Fibroblast of villous mesenchyme (primary cell): ENCODE data around the gene PRSS38. TPM values are rescaled to one million over a fixed set of nuclear protein-coding genes. Genes with fewer than 3 reads are reported as not detected.

ENCODE experiments used
- DNase-seq: peaks from one replicate; pipeline ENCODE4 v3.0.0-alpha.2; 2010; ENCODE audit warnings: low read depth
- H3K4me3 ChIP-seq: 2 replicates; pipeline ENCODE4 v1.5.1; 2011; ENCODE audit warnings: low read depth, mild to moderate bottlenecking, low read length
- total RNA-seq: library from RNA; depleted of rRNA; stranded (reverse); fragments of >200 nt; gene quantifications from 2 replicates; pipeline ENCODE4 v1.2.3, GENCODE V29; 2012
- TF ChIP-seq, protein P1 (sequence below): IDR thresholded peaks from 2 replicates; pipeline ENCODE4 v1.5.1; 2012; ENCODE audit warnings: low read depth, mild to moderate bottlenecking, low read length; ENCODE audit not compliant: insufficient read depth

Gene PRSS38
- total RNA-seq, 1 donor: not detected

DNA sequence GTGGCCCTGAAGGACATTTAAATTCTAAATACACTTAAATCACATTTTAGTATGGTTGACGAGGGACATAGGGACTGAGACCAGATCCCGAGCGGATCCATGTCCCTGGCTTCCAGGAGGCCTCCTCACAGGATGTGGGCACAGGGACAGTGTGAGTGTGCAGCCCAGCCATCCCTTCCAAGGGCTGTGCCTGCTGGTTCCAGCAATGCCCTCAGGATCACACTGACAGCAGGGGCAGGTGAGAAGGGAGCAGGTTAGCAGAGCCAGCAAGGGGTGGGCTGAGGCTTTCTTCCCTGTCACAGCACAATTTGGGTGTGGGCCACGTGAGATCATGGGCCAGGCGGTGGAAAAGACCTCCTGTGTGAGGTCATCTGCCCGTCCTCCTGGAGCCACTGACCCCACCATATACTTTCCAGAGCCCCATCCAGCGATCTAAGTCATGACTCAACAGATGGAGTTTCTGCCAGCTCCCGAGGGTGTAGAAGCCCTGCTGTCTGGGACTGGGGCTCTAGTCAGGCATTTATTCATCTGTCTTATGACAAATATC lies 37.0 kb upstream of the PRSS38 start:
- no peak for DNase-seq
- H3K4me3 ChIP-seq: no peak overlapping the region
- TF ChIP-seq, protein P1, sequence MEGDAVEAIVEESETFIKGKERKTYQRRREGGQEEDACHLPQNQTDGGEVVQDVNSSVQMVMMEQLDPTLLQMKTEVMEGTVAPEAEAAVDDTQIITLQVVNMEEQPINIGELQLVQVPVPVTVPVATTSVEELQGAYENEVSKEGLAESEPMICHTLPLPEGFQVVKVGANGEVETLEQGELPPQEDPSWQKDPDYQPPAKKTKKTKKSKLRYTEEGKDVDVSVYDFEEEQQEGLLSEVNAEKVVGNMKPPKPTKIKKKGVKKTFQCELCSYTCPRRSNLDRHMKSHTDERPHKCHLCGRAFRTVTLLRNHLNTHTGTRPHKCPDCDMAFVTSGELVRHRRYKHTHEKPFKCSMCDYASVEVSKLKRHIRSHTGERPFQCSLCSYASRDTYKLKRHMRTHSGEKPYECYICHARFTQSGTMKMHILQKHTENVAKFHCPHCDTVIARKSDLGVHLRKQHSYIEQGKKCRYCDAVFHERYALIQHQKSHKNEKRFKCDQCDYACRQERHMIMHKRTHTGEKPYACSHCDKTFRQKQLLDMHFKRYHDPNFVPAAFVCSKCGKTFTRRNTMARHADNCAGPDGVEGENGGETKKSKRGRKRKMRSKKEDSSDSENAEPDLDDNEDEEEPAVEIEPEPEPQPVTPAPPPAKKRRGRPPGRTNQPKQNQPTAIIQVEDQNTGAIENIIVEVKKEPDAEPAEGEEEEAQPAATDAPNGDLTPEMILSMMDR: no peak

DNA sequence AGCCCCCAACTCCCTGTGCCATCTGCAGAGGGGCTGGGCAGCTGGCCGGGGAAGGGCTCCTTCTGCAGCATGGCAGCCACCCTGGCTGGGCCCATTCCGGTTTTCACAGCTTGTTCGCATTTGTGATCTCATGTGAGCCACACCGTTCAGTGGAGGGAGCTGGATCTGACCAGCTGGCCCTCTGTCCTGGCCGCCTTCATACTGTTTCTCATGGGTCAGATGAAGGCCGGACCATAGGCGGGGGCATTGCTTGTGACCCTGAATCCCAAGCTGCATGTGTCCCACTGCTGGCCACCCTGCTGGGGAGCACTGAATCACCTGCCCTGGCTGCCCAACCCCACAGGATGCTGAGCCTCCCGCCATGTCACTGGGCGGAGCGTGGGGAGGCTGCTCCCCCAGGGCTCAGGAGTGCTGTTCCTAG lies 36.4 kb upstream of the PRSS38 start:
- no peak for DNase-seq
- TF ChIP-seq, protein P1: no peak
- no peak overlapping the region for H3K4me3 ChIP-seq

DNA sequence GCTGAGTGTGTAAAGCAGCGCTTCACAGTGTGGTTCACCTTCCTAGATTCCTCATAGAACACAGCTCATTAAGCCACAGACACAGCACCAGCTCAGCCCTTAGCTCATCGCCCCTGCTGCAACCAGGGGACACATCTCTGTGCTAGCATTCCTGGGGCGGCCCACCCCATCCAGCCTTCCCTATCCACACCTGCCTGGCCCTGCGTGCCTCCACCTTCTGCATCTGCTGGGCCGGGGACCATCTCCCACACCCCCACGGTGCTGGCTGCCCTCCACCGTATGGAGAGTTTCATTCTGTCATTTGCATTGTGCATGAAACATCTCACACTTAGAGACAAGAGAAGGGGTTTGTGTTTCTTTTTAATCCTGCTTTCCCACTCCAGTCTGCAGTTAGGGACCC lies 35.8 kb upstream of the PRSS38 start:
- DNase-seq: no peak
- TF ChIP-seq, protein P1: no peak
- no peak overlapping the region for H3K4me3 ChIP-seq

DNA sequence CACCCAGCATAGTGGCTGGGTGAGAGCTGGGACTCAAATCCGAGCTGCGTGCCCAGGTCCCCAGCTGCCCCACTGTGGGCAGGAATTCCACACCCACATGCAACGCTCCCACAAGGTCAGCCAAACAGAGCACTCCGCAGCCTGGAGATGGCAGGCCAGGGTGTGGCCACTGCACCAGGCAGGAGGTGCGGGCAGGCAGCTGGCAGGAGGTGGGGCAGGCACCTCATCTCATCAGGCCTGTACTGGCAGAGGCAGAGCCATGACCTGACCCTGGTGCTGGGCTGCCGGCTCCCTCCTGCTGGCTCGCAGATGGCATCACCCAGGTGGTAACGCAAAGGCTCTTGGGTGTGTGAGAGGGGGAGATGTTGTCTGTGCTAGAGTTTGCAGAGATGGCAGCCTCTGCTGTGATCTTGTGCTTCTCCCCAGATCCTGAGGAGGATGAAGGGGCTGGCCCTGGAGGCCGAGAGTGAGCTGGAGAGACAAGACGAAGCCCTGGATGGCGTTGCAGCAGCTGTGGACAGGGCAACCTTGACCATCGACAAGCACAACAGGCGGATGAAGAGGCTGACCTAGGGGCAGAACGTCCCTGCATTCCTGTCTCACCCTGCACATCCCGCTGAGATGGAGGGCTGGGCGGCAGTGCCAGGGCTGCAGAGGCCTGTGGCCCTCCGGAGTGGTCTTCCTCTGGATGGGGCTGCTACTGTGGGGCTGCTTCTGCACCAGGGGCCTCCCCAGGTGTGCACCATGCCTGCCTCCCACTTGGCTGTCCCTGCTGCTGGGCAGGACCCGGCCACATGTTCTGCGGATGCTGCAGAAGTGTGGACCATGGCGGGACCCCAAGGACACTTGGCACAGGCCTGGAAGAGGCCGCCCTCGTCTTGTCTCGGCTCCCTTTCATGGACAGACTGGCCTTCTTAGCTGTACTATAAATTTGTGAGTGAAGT lies 35.1 kb upstream of the PRSS38 start:
- TF ChIP-seq, protein P1: no peak
- DNase-seq: no peak
- no peak overlapping the region for H3K4me3 ChIP-seq

DNA sequence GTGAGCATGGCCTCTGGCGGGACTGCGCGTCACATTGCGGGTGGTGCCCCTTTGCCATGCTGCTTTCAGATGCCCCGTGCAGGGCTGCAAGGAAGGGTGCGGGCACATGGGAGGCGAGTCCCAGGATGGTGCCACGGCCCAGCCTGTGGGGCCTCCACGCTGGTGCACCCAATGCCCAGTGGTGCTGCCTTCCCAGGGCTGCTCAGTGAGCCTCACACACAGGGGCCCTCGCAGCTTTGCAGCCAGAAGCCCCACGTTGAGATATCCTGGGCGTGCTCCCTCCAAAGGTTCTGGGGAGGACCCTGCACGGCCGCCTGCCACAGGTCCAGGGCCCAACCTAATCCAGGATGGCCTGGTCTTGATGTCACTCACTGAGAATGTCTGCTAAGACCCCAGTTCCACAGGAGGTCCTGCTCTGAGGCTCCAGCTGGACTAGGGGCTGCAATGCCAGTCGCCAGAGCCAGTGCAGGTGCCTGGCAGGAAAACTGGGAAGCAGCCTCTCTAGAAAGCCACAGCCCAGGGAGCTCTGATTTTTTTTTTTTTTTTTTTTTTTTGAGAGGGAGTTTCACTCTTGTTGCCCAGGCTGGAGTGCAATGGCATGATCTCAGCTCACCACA lies 34.1 kb upstream of the PRSS38 start:
- no peak for DNase-seq
- TF ChIP-seq, protein P1: no peak

DNA sequence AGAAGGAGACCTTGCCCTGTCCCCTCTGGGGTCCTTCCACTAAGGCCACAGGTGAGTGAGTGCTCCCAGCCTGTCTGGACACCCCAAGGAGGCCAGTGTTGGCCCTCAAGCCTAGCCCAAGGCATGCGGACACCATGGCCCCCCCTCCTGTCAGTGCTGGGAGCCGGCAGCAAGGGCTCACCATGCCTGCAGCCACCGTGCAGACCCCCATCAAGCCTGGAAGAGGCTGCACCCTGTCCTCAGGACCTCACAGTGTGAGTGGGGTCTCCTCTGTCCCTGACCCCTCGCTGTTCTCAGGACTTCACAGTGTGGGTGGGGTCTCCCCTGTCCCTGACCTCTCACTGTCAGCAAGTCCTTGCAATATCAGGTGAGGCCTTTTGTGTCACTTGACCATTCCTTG lies 33.2 kb upstream of the PRSS38 start:
- no peak overlapping the region for H3K4me3 ChIP-seq
- TF ChIP-seq, protein P1: no peak
- no peak for DNase-seq

More for the DNA sequence above, 34.1 kb upstream of the PRSS38 start:
- H3K4me3 ChIP-seq: no peak overlapping the region
